ENCODE data around the gene MAP3K4.

Gene MAP3K4

GRCh38 chr6:161008245-161008644 lies 16.7 kb downstream of the MAP3K4 start:
- no peak for DNase-seq (ENCODE audit: low spot score)

GRCh38 chr6:161009991-161010390 lies 18.4 kb downstream of the MAP3K4 start:
- no peak for DNase-seq (ENCODE audit: low spot score)

DNA sequence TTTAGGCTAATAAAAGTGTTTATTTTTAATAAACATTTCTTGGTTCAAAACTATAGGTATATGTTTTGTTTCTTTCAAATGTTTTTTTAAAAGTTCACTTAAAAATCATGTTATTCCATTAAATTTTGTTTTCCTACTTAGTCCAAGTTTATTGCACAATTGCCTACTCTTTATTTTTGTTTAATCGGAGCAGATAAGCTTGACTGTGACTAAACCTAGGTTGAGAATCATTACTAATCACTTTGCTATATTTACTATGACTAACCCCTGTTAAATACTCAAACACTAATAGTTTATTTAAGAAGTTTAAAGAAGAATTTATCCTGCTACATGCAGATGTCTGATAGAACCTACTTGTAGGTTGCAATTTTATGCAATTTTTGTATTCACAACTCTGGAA lies 18.8 kb downstream of the MAP3K4 start:
- DNase-seq (ENCODE audit: low spot score): peak; percentile 26

DNA sequence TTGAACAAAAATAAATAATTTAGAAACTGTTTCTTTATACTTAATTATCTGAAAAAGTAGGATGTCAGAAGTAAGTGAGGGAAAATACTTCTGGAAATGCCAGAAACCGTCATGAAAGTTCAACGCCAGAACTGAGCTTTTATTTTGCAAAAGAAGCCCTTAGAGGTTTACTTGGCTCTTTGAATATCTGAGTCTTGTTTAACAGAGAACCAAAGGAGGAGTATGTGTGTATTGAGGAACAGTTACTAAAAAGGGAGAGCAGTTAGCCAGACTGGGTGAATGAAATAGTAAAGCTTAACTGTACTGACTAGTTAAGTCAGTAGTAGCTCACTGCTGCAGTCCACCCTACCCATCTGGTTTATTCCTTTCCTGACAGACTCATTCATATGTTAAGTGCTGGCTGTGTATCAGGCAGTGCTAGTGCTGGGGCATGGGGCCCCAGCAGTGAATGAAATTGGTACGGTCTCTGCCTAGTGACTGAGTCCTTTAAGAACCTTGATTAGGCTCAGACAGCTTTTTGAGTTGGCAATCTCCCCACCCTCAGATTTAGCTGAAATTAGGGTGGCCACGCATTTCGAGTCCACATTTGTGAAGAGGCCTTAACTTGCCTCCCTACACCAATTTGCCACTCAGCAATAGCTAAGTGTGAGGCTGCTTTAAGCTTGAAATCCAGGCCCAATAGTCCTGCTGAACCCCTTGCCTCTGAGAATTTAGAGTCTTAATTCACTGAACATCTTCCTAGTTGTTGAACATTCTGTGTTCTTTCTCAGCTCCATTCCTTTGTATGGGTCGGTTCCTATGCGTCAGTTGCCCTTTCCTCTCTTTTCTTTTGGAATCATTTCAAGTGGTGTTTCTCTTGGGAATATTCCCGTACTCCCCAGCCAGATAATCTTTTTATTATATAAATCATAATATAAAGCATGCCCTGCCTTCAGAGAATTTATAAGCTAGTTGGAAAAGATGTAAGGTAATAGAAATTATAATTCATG lies 20.2 kb downstream of the MAP3K4 start:
- DNase-seq (ENCODE audit: low spot score): no peak

DNA sequence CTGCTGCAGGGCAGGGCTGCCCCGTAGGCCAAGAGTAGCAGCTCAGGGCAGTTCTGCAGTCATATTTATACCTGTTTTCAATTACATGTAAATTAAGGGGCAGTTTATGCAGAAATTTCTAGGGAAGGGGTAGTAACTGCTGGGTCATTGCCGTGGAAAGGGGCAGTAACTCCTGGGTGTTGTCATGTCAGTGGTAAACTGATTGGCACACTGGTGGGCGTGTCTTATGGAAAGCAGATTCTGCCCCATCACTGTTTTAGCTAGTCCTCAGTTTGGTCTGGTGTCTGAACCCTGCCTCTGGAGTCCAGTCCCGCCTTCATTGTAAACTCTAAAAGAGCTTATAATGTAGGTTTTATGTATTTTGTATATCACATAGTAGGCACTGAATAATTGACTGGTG lies 22.1 kb downstream of the MAP3K4 start:
- DNase-seq (ENCODE audit: low spot score): no peak

DNA sequence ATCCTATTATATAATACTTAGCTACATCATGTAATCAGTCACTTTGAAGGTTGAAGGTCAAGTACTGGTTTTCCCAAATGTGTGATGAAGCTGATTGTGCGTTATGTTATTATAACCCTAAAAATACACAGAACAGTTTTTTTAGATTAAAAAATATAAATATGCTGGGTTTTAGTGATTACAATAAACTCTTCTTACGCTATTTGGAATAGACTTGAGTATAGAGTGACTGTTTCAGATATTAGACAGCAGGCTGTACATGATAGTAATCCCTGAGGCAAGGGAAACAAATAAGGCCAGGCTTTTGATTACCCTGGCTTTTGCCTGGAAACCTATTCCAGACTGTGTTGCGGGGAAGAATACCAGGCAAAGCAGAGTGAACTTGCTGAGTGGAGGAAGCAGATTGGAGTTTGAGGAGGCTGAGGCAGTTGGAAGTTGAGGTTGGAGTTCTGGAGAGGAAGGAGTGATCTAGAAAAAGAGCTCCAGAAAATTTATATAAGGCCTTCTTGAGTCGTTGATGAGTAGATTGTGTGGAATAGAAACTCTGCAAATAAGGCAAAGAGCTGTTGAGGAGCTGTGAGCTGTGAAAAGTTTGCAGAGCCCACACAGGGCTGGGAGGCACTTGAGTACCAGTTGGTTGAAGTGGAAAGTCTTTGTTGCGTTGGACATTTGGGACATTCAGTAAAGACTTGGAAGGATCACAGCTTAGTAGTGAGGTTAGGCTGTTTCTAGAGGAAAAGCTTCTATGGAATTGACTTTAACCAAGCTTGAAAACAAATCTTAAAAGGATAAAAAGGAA lies 26.4 kb downstream of the MAP3K4 start:
- no peak for DNase-seq (ENCODE audit: low spot score)

DNA sequence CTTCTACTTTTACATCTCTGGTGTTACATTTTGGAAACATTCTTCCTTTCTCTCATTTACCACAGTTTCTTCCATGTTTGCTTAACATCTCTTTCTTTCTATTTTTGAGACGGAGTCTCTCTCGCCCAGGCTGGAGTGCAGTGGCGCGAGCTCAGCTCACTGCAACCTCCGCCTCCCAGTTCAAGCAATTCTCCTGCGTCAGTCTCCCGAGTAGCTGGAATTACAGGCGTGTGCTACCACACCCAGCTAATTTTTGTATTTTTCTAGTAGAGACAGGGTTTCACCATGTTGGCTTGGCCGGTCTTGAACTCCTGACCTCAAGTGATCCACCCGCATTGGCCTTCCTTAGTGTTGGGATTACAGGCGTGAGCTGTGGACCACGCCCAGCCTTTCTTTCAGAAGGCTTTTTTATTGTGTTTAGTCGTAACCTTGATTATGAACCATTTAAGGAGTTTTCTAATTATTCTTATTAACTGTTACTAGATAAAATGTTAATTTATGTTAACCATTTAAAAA lies 27.8 kb downstream of the MAP3K4 start:
- no peak for DNase-seq (ENCODE audit: low spot score)

DNA sequence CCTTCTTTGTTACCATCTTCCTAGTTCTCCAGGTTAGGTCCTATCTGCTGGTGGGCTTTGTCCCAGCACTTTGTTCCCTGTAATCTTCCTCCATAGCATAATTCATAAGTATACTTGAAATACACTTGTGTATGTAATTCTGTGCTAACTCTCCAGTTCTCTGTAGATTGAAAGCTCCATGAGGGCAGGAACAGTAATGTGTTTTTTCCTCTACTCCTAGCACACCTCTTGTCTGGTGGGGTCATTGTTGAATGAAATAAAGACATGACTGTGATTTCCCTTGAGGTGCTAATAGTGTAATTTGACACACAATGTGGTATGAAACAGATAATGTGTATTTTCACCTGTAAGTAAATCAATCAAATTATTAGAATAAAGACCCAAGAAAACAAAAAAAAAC lies 30.0 kb downstream of the MAP3K4 start:
- no peak for DNase-seq (ENCODE audit: low spot score)

- no peak for DNase-seq (ENCODE audit: low spot score)
Measured at GRCh38 chr6:161021998-161022743, 30.6 kb downstream of the MAP3K4 start.

- DNase-seq (ENCODE audit: low spot score): peak; percentile 11
Measured at GRCh38 chr6:161023316-161023715, 31.7 kb downstream of the MAP3K4 start.

DNA sequence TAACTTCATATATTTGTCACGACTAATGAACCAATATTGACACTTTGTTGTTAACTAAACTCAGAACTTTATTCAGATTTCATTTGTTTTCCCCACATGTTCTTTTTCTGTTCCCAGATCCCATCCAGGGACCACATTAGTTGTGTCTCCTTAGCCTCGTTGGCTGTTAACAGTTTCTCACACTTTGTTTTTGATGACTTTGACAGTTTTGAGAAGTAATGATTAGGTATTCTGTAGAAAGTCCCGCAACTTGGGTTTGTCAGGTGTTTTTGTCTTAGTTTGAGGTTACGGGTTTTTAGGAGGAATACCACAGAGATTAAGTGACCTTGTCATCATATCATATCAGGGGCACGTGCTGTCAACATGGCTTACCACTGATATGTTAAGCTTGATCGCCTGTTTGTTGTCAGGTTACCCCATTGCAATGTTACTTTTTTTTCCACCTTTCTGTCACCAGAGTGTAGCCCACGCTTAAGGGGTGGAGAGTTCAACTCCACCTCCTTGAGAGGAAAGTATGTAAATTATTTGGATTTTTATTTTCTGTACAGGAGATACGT lies 32.9 kb downstream of the MAP3K4 start:
- DNase-seq (ENCODE audit: low spot score): no peak

DNA sequence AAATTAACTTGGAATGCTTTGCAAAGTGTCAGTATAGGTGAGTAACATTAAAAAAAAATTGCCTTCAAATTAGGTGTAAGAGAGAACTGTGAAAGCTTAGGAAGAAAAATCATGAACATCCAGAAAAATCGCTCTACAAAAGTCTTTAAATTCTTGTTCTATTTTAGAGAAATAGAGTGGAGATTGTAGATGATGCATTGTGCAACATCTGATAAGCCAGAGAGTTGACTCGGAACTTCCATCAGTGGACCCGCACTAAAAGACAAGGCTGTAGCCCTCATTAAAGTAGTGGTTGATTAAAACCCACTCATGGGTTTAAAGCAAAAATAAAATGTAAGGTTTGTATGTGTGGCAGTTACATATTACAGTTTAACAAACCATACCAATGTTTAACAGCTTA lies 35.8 kb downstream of the MAP3K4 start:
- no peak for DNase-seq (ENCODE audit: low spot score)

GRCh38 chr6:161029195-161029809 lies 37.7 kb downstream of the MAP3K4 start:
- DNase-seq (ENCODE audit: low spot score): peak; percentile 34

- DNase-seq (ENCODE audit: low spot score): no peak
Measured at GRCh38 chr6:161031721-161032495, 40.3 kb downstream of the MAP3K4 start.

- DNase-seq (ENCODE audit: low spot score): no peak
Measured at GRCh38 chr6:161033667-161034066, 42.1 kb downstream of the MAP3K4 start.

DNA sequence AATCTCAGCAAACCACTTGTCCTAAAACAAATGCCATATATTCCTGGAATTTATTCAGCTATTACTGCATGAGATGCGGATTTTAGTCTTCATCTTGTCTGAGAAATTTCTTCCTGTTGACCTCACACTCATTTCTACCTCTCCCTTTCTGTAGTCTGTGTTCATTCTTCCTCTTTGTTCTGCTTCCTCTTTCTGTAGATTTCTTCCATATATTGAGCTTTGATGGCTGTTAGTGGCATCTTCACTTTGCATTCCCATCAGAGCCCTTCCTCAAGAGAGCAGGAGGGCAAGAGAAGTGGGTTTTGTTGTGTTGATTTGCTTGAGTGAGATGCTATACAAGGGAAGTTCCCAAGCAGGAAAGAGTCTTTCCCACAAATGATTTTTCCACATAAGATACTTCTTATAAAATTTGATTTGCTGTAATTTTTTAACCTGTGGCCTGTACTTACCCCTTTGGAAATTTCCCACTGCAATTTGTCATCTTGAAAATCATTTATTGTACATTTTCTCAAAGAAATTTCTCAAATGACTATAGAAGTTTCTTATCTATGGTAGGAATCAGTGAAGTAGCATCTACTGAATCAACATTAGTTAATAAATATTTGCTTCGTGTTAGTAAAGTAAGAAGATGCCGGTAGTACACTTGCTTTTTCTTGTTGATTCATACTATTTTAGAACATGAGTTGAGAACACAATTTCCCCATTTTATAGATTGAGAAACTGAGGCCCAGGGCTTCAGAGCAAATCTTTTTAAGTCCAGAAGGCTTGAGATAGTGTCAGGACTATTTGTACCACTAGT lies 43.8 kb downstream of the MAP3K4 start:
- no peak for DNase-seq (ENCODE audit: low spot score)

GRCh38 chr6:161035981-161036263 lies 44.4 kb downstream of the MAP3K4 start:
- DNase-seq (ENCODE audit: low spot score): no peak

- no peak for DNase-seq (ENCODE audit: low spot score)
Measured at GRCh38 chr6:161037873-161038228, 46.3 kb downstream of the MAP3K4 start.

DNA sequence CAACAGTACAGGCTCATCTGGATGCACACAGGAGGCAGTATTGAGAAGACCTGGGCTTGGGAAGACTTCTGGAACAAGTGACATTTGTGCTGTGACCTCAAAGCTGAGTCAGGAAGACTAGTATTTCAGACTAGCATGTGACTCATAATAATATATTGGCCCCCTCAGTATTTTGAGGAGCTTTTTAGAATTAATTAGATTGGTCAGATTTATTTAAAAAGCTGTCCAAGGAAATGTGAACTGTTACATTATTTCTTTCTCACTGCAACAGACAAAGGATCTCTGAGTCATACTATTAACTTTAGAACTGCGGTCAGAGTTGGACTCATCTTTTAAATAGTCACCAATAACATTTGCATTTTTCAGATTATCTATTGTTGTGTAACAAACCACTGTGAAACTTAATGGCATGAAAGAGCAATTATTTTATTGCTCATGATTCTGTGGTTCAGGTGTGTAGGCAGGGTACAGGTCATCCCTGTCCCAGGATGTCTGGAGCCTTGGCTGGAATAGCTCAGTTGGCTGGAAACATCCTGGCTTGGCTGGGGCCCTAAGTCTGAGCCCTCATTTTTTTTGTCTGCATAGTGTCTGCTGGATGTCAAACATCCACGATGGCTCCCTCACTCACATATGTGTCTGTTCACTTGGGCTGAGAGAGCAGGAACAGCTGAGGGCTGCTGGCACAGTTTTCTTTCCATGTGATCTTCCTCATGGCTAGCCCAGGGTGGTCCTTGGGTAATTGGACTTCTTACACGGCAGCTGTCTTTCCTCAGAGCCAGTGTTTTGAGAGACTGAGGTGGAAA lies 46.9 kb downstream of the MAP3K4 start:
- peak; percentile 31 for DNase-seq (ENCODE audit: low spot score)
